ENCODE data around the gene LRRC8D. TPM values are rescaled to one million over a fixed set of nuclear protein-coding genes. Genes with fewer than 3 reads are reported as not detected.

LRRC8D gene
- total and polyA plus RNA-seq, 9 of the 15 experiments (the other 6 are each of a cell fraction or from before 2014, with no cell fraction given): 3.4 to 53.9 (median 15.9) TPM

DNA sequence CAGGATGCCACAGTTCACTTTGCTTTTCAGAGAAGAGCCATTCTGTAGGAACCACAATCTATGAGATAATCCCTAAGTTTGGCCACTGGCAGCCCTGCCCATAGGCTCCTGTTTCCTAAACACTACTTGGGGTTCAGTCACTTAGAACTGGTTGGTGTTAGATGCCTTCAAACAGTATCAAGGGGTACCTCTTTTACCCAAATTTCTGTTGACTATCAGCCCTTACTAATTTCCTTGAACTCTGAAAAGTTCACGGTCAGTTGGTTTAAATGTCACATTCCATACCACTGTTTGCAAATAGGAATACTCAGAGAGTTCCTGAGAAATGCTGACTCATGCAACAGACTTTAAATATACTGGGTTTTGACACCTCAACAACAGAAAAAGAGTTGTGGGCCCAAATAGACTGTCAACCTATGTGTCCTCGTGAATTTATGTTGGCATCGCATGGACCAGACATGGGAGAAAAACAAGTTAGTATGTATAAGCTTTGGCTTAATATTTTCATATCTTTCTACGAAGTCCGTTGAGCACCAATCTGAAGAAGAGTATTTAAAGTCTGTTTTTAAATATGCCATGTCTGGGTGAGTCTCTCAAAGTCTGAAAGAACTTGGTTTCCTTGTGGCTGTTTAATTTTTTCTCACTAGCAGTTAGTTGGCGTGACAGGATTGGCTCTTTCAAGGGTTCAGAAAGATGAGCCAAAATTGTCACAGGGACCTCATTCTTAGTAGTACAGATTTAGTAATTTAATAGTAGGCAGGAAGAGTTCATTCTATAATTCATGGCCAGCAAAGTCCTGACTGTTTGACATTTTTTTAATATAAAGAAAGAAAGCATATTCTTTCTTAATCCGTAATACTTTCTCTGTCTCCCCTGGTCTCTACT lies 117.6 kb downstream of the LRRC8D start (continued):
- no peak for TF ChIP-seq ZNF197 (CRISPR knock-in tag; IDR thresholded peaks at IDR 0.05; ENCODE audit: low read depth)
- TF ChIP-seq L3MBTL2 (IDR thresholded peaks at IDR 0.05): peak; percentile 83
- TF ChIP-seq, protein P1, sequence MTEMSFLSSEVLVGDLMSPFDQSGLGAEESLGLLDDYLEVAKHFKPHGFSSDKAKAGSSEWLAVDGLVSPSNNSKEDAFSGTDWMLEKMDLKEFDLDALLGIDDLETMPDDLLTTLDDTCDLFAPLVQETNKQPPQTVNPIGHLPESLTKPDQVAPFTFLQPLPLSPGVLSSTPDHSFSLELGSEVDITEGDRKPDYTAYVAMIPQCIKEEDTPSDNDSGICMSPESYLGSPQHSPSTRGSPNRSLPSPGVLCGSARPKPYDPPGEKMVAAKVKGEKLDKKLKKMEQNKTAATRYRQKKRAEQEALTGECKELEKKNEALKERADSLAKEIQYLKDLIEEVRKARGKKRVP (CRISPR knock-in tag; IDR thresholded peaks at IDR 0.05): 0 out of 2 replicates have a peak, but pooled peaks have one; percentile 27
- peak; percentile 62 for TF ChIP-seq EP300 (IDR thresholded peaks at IDR 0.05; ENCODE audit: low read length)
- peak in 1 of 2 experiments; percentile 37 for TF ChIP-seq NCOA2 (IDR thresholded peaks at IDR 0.05; ENCODE audit: partially characterized antibody in 2 of 2)
- TF ChIP-seq SRSF9 (IDR thresholded peaks at IDR 0.05; ENCODE audit: borderline replicate concordance, low read depth, low read length): no peak
- TF ChIP-seq, protein P2, sequence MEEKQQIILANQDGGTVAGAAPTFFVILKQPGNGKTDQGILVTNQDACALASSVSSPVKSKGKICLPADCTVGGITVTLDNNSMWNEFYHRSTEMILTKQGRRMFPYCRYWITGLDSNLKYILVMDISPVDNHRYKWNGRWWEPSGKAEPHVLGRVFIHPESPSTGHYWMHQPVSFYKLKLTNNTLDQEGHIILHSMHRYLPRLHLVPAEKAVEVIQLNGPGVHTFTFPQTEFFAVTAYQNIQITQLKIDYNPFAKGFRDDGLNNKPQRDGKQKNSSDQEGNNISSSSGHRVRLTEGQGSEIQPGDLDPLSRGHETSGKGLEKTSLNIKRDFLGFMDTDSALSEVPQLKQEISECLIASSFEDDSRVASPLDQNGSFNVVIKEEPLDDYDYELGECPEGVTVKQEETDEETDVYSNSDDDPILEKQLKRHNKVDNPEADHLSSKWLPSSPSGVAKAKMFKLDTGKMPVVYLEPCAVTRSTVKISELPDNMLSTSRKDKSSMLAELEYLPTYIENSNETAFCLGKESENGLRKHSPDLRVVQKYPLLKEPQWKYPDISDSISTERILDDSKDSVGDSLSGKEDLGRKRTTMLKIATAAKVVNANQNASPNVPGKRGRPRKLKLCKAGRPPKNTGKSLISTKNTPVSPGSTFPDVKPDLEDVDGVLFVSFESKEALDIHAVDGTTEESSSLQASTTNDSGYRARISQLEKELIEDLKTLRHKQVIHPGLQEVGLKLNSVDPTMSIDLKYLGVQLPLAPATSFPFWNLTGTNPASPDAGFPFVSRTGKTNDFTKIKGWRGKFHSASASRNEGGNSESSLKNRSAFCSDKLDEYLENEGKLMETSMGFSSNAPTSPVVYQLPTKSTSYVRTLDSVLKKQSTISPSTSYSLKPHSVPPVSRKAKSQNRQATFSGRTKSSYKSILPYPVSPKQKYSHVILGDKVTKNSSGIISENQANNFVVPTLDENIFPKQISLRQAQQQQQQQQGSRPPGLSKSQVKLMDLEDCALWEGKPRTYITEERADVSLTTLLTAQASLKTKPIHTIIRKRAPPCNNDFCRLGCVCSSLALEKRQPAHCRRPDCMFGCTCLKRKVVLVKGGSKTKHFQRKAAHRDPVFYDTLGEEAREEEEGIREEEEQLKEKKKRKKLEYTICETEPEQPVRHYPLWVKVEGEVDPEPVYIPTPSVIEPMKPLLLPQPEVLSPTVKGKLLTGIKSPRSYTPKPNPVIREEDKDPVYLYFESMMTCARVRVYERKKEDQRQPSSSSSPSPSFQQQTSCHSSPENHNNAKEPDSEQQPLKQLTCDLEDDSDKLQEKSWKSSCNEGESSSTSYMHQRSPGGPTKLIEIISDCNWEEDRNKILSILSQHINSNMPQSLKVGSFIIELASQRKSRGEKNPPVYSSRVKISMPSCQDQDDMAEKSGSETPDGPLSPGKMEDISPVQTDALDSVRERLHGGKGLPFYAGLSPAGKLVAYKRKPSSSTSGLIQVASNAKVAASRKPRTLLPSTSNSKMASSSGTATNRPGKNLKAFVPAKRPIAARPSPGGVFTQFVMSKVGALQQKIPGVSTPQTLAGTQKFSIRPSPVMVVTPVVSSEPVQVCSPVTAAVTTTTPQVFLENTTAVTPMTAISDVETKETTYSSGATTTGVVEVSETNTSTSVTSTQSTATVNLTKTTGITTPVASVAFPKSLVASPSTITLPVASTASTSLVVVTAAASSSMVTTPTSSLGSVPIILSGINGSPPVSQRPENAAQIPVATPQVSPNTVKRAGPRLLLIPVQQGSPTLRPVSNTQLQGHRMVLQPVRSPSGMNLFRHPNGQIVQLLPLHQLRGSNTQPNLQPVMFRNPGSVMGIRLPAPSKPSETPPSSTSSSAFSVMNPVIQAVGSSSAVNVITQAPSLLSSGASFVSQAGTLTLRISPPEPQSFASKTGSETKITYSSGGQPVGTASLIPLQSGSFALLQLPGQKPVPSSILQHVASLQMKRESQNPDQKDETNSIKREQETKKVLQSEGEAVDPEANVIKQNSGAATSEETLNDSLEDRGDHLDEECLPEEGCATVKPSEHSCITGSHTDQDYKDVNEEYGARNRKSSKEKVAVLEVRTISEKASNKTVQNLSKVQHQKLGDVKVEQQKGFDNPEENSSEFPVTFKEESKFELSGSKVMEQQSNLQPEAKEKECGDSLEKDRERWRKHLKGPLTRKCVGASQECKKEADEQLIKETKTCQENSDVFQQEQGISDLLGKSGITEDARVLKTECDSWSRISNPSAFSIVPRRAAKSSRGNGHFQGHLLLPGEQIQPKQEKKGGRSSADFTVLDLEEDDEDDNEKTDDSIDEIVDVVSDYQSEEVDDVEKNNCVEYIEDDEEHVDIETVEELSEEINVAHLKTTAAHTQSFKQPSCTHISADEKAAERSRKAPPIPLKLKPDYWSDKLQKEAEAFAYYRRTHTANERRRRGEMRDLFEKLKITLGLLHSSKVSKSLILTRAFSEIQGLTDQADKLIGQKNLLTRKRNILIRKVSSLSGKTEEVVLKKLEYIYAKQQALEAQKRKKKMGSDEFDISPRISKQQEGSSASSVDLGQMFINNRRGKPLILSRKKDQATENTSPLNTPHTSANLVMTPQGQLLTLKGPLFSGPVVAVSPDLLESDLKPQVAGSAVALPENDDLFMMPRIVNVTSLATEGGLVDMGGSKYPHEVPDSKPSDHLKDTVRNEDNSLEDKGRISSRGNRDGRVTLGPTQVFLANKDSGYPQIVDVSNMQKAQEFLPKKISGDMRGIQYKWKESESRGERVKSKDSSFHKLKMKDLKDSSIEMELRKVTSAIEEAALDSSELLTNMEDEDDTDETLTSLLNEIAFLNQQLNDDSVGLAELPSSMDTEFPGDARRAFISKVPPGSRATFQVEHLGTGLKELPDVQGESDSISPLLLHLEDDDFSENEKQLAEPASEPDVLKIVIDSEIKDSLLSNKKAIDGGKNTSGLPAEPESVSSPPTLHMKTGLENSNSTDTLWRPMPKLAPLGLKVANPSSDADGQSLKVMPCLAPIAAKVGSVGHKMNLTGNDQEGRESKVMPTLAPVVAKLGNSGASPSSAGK (IDR thresholded peaks at IDR 0.05): peak; percentile 83
- peak; percentile 30; the same call in 1 of the 2 replicates for TF ChIP-seq SOX6 (IDR thresholded peaks at IDR 0.05)
- TF ChIP-seq ELF2 (CRISPR knock-in tag; IDR thresholded peaks at IDR 0.05): no peak
- TF ChIP-seq FOSL1 (tag; conservative IDR thresholded peaks at IDR 0.05): no peak
- TF ChIP-seq NFE2 (IDR thresholded peaks at IDR 0.05; ENCODE audit: low read depth): peak; percentile 97
- peak; percentile 48; the same call in 1 of the 2 replicates for TF ChIP-seq JUND (IDR thresholded peaks at IDR 0.05; ENCODE audit: borderline replicate concordance, low read depth, low read length)
- TF ChIP-seq JUND (tag; IDR thresholded peaks at IDR 0.05; ENCODE audit: borderline replicate concordance, low read depth, low read length): peak; percentile 26; the same call in 2 of the 3 replicates
- no peak for TF ChIP-seq NR2C2 (CRISPR knock-in tag; IDR thresholded peaks at IDR 0.05)
- peak; percentile 56 for TF ChIP-seq NR2C2 (tag; IDR thresholded peaks at IDR 0.05)
- 0 out of 2 replicates have a peak, but pooled peaks have one; percentile 11 for TF ChIP-seq ATF7 (IDR thresholded peaks at IDR 0.05)
